Measurements from ENCODE around the gene FBXW2.

Gene FBXW2

DNA sequence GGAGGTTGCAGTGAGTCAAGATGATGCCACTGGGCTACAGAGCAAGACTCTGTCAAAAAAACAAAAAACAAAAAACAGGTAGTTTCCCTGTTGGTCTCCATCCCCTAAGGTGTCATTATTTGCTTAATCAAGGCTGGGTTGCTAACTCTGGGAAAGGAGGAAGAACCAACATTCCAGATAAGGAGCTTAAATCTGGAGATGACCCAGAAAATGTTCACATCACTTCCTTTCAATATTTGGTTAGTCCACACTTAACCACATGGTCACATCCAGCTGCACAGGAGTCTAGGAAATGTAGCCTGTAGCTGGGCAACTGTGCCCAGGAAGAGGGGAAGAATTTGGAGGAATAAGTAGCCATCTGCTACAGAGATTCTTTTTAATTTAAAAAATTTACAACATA lies 53.1 kb downstream of the FBXW2 start:
- no peak for DNase-seq

DNA sequence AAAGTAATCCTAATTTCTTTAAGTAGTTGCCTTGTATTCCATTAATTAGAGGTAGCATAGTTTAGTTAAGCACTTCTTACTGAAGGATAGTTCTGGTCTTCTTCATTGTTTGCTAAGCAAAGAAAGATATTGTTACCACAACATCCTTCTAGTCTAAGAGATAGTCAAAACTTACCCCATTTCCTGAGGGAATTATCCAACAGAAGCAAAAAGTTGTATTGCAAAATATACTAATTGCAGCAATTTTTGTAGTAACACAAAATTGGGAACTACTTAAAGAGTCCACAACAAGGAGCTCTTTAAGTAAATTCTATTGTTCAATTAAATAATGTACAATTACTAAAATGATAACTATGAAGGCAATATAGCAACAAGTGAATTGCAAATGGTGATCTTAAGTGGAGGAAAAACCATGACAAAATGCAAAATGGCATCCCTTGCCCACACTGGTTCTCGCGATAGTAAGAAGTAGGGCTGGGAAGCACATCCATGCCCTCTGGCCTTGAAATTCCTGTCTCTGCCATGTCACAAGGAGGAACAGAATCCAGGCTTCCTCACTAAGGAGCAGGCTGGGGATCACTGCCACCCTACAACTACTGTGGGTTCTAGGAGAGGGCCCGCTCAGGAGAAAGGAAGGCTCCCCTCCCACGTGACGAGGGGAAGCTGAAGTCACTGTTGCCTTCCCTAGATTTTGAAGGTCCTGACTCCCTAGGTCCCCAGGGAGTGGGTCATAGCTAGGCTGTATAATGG lies 55.6 kb downstream of the FBXW2 start:
- no peak for DNase-seq

DNA sequence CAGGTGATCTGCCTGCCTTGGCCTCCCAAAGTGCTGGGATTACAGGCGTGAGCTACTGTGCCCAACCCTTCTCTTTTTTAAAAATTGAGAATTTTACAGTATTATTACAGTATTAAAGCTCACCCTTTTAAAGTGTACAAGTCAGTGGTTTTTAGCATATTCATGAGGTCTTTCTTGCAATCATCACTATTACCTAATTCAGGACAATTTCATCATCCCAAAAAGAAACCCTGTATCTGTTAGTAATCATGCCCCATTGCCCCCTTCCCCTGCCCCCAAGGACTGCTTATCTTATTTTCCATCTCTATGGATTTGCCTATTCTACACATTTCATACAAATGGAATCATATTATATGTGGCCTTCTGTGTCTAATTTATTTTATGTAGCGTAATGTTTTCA lies 56.3 kb downstream of the FBXW2 start:
- no peak for DNase-seq

DNA sequence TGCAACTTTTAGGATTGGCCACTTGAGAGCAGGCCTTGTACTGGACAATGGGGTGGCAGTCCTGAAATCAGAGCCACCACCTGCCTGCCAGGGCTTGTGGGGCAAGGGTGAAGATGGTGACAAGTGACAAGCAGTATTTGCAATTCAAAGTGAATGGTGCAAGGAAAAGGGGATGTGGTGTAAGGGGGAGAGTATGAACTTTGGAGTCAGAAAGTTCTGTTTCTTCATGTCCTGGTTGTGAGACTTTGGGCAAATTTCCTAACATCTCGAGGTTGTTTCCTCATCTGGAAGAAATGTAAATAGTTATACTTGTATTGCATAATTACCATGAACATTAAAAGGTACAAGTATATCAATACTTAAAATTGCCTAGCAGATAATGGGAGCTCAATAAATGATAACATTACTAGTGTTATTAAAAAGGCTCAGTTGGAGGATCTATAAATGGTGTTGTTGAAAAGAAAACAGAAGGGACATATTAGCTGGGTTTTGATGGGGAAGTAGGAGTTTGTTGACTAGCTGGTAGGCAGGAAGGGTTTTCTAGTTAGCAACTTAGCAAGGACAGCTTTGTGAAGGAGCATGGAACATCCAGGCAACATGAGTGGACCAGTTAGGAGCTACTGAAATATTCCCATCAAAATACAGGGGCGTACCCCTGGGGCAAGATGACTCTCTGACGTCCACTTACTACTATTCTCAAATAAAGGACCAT lies 57.6 kb downstream of the FBXW2 start:
- DNase-seq = no peak

GRCh38 chr9:120734607-120735410 lies 58.4 kb downstream of the FBXW2 start:
- no peak for DNase-seq

DNA sequence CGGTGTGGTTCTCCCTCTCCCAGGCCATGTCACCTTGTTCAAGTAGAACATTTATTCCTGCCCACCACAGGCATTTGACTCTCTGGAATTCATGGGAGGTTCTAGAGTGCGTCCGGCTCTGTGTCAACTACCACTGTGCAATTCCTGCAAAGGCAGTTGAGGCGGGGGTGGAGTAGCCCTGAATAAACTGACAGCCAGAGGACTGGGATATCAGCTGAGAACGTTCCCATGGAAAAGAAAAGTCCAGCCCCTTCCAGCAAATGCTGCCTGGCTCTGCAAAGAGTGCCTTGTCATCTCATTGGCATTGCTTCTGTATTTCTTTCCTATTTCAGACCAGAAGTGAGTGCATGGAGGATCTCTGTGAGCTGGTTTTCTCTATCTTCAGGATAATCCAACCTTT lies 60.0 kb downstream of the FBXW2 start:
- DNase-seq = no peak

DNA sequence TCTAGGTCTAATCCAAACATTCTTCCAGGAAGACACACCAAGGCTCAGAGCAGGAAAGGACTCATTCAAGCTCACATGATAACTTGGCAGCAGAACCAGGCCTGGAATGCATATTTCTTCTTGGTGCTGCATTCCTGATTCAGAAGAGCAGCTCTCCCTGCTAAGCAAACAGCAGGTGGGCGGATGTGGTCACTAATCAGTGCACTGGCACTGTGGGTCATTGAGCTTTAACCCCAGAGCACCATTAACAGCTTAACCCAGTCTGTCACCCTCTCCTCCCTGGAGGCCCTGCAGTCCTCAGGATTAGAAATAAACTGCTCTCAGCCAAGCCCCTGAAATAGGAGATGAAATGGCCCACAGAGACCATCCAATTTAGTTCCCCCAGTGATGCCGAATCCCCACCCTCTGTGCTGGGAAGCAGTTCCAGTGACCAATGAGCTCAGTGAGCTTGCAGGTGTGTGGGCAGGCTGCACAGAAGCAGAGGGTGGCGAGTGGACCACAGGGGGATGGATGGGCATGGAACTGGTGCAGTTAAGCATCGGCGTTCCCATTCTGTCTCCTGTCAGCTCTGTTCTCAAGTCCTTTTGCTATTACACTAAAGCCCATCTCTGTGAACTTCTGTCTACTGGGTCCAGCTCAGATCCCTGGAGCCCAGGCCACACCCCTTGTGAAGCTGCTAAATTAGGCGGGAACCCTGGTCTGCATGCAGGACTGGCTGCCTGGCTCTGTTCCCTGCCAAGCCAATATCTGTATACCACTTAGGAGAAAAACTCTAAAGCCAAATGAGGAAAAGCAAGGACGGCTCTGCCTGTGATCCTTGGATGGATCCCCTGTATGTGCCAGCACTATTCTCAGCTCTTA lies 62.3 kb downstream of the FBXW2 start:
- peak; percentile 70 for DNase-seq

- no peak for DNase-seq
These were observed 63.4 kb downstream of the FBXW2 start for GRCh38 chr9:120729791-120730241.

DNA sequence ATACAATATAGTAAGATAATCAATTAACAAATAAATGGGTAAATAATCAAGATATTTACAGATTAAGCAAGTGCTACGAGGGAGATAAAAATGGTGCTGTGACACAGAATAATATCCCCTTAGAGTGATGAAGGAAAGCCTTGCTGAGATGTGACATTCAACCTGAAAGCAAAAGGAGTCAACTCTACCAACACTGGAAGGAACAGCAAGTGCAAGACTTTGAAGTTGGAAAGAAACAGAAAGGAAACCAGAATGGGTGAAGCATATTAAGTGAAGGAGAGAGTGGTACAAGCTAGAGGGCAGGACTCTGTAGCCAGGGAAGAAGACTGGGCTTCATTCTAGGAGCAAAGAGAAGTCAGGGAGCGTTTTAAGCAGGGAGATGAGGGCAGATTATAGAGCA lies 66.7 kb downstream of the FBXW2 start:
- DNase-seq = no peak

GRCh38 chr9:120725907-120726306 lies 67.3 kb downstream of the FBXW2 start:
- DNase-seq = no peak

- DNase-seq = no peak
These were observed 68.3 kb downstream of the FBXW2 start for GRCh38 chr9:120724757-120725400.

GRCh38 chr9:120723565-120723964 lies 69.7 kb downstream of the FBXW2 start:
- DNase-seq = peak; percentile 48

DNA sequence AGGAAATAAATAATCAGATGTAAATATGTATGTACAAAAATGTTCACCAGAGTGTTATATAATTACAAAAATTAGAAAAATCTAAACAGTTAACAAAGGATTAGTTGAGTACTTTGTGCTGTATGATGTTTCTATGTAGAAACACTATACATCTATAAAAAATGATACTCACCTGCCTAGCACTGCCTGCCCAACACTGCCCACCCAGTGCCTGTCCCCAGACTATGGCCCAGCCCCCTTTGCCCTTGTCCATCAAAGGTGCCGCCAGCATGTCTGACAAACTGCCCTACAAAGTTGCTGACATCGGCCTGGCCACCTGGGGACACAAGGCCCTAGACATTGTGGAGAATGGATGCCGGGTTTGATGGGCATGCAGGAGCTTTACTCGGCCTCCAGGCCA lies 72.8 kb downstream of the FBXW2 start:
- DNase-seq = no peak

- DNase-seq = no peak
These were observed 74.9 kb downstream of the FBXW2 start for GRCh38 chr9:120718316-120718715.

DNA sequence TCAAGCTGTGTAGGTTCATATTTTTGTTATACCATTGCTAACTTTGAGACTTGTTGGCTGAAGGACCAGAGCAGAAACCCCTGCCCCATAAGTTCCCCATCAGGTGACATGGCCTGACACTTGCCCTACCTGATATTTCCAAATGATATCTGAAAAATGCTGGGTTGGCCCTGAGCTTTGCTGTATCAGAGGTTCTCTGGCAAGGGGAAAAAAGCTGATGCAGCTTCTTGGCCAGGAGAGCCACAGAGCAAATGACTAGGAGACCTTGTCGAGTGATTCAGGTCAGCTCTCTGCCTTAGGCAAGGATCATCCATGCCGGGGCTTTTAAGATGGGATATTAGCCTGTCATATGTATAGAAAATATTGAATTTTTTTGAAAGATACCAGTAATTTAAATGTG lies 76.0 kb downstream of the FBXW2 start:
- DNase-seq = no peak

GRCh38 chr9:120716483-120716882 lies 76.7 kb downstream of the FBXW2 start:
- no peak for DNase-seq

- DNase-seq = peak; percentile 70
These were observed 77.8 kb downstream of the FBXW2 start for GRCh38 chr9:120715389-120715924.

GRCh38 chr9:120714846-120715388 lies 78.3 kb downstream of the FBXW2 start:
- no peak for DNase-seq

DNA sequence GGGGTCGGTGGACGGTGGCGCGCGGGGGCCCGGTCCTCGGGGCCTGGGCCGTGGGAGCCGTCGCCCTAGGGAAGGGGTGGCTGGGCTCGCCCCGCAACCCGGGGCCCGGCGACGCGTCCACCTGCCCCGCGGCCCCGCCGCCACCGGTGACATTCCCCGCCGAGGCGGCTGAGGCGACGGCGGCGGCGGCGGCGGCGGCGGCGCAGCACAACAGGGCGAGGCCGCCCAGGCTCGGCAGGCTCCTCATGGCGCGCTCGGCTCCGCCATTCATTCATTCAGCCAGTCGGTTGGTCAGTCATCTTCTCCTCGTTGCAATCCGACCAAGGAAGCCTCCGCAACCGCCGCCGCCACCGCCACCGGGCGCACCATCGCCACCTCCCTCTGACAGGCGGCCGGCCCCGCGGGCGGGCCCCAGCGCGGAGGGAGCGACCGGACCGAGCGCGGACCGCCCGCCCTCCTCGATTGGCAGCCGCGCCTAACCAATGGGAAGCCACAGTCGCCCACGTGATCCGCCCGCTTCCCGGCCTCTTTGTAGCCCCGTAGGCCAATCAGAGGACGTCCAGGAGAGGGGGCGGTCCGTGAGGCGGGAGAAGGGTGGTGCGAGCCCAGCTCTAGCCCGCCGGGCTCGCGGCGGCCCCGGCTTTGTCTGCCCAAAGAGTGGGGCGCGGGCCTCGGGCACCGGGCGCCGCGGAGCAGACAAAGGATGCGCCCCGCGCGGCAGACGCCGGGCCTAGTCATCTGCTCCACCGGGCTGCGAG lies 78.9 kb downstream of the FBXW2 start, which contains the start of gene MEGF9:
Gene MEGF9, minus strand, starts transcription at position 383 of the 758 bp plus-strand sequence. Its CDS starts 112 bp downstream, at position 271.
- DNase-seq = peak; percentile 98

DNA sequence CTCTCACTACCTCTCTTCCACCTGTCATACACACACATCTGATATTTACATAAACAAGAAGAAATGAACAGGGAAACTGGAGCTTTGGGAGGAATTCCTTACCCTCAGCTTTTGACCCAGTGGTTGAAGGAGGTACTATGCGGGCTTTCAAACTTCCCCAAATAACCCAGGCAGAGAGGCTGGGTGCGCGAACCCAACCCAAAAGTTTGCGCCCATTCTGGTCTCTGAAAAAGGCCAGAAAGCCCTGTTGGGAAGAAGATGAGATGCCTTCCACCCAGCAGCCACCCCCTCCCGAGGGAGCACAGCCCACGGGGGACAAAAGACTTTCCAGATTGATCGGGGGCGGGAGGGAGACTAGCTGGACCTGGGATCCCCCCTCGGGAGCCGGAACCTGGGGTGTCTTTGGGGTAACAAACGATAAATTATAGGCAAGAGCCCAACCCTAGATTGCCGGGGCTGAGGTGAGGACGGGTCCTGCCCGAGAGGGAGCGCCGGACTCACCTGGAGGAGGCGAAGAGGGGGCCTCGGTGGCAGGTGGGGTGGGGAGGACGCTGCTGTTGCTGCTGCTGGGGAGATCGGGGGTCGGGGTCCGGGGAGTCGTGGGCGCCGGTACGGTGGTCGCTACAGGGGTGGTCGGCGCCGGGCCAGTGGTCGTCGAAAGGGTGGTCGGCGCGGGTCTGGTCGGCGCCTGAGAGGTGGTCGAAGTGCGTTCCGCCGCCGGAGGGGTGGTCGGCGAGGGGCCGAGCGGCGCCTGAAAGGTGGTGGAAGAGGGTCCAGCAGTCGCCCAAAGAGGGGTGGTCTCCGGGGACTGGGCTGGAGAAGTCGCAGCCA lies 79.7 kb downstream of the FBXW2 start:
- DNase-seq = no peak
